GM18526 (cell line): ENCODE measurements around the gene FBXL16.

Experiments used
- POLR2A ChIP-seq: IDR thresholded peaks from 3 replicates; pipeline ENCODE4 v1.6.1; 2011; ENCODE audit not compliant: insufficient read length; ENCODE audit errors: extremely low read depth

The FBXL16 gene

GRCh38 chr16:739560-740458 is 34.2 kb upstream of the FBXL16 start:
- TF ChIP-seq POLR2A = no peak

GRCh38 chr16:736936-737481 is 31.4 kb upstream of the FBXL16 start:
- no peak for TF ChIP-seq POLR2A

- TF ChIP-seq POLR2A = no peak
Observed at GRCh38 chr16:735982-736453, 30.4 kb upstream of the FBXL16 start.

- TF ChIP-seq POLR2A = no peak
Observed at GRCh38 chr16:734981-735881, 29.6 kb upstream of the FBXL16 start.

- TF ChIP-seq POLR2A = no peak
Observed at GRCh38 chr16:734208-734980, 28.8 kb upstream of the FBXL16 start.

- TF ChIP-seq POLR2A = no peak
Observed at GRCh38 chr16:733382-734207, 28.0 kb upstream of the FBXL16 start.

GRCh38 chr16:732936-733335 is 27.3 kb upstream of the FBXL16 start:
- no peak for TF ChIP-seq POLR2A

- no peak for TF ChIP-seq POLR2A
Observed at GRCh38 chr16:732332-732731, 26.7 kb upstream of the FBXL16 start.

- TF ChIP-seq POLR2A = no peak
Observed at GRCh38 chr16:730666-731509, 25.3 kb upstream of the FBXL16 start.

GRCh38 chr16:729768-730665 is 24.4 kb upstream of the FBXL16 start:
- no peak for TF ChIP-seq POLR2A

GRCh38 chr16:728890-729744 is 23.5 kb upstream of the FBXL16 start:
- TF ChIP-seq POLR2A = no peak

GRCh38 chr16:728131-728889 is 22.7 kb upstream of the FBXL16 start:
- TF ChIP-seq POLR2A = no peak
